GM18520 (cell line): ENCODE data around the gene ZNF664.

Experiments
- ATAC-seq: cut with Tn5 transposase; IDR thresholded peaks from one replicate; pipeline ENCODE4 v1.9.1; 2021; ENCODE audit not compliant: unreplicated experiment

ZNF664 gene

GRCh38 chr12:123958462-123958861, 14.6 kb upstream of the ZNF664 start:
- ATAC-seq: no peak

- no peak for ATAC-seq
Observed at GRCh38 chr12:123958876-123959275, 14.1 kb upstream of the ZNF664 start.

- no peak for ATAC-seq
Observed at GRCh38 chr12:123960029-123960735, 12.8 kb upstream of the ZNF664 start.

GRCh38 chr12:123960856-123961255, 12.2 kb upstream of the ZNF664 start:
- no peak for ATAC-seq

- no peak for ATAC-seq
Observed at GRCh38 chr12:123961585-123962345, 11.2 kb upstream of the ZNF664 start.

GRCh38 chr12:123962513-123962912, 10.5 kb upstream of the ZNF664 start:
- no peak for ATAC-seq

- ATAC-seq: no peak
Observed at GRCh38 chr12:123963821-123964220, 9.2 kb upstream of the ZNF664 start.

GRCh38 chr12:123965382-123965781, 7.6 kb upstream of the ZNF664 start:
- no peak for ATAC-seq

- no peak for ATAC-seq
Observed at GRCh38 chr12:123966596-123966995, 6.4 kb upstream of the ZNF664 start.

GRCh38 chr12:123967121-123967586, 5.9 kb upstream of the ZNF664 start:
- ATAC-seq: no peak

GRCh38 chr12:123971449-123971769, 1.6 kb upstream of the ZNF664 start:
- ATAC-seq: no peak

- ATAC-seq: no peak
Observed at GRCh38 chr12:123971770-123972456, 1.1 kb upstream of the ZNF664 start.

GRCh38 chr12:123973552-123974341, 732 bp downstream of the ZNF664 start:
- no peak for ATAC-seq

GRCh38 chr12:123976227-123976826, 3.3 kb downstream of the ZNF664 start:
- ATAC-seq: no peak

GRCh38 chr12:123979566-123979965, 6.6 kb downstream of the ZNF664 start:
- ATAC-seq: no peak

GRCh38 chr12:123982269-123982668, 9.3 kb downstream of the ZNF664 start:
- no peak for ATAC-seq

GRCh38 chr12:123983822-123984485, 10.9 kb downstream of the ZNF664 start:
- ATAC-seq: no peak

- ATAC-seq: no peak
Observed at GRCh38 chr12:123984903-123985302, 11.9 kb downstream of the ZNF664 start.

- no peak for ATAC-seq
Observed at GRCh38 chr12:123986374-123986965, 13.5 kb downstream of the ZNF664 start.

- no peak for ATAC-seq
Observed at GRCh38 chr12:123987022-123987421, 14.0 kb downstream of the ZNF664 start.
